ENCODE measurements around the gene HRAS.

HRAS gene

DNA sequence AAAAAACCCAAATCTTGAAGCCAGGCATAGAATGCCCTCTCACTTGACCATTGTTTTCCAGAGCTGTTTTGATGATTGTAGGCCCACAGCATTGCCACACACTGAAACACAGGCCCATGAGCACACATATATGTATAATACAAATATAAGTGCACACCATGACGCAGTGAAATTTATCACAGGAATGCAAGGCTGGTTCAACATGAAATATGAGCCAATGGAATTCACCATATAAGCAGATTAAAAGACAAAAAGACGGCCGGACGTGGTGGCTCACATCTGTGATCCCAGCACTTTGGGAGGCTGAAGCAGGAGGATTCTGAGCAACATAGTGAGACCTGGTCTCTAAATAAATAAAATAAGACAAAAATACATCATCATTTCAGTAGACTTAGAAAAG lies 19.0 kb downstream of the HRAS start:
- peaks cover 16% of the 10 kb centered on the region for H3K9me3 ChIP-seq
- no peak overlapping the region for H3K4me2 ChIP-seq
- H3K9ac ChIP-seq, result no peak overlapping the region
- no peak overlapping the region for H3K27ac ChIP-seq
- no peaks in the 10 kb centered on the region for H3K27me3 ChIP-seq
- no peak for TF ChIP-seq Cebpa-rat (IDR thresholded peaks at IDR 0.05)
- H4K20me1 ChIP-seq, result no peaks in the 10 kb centered on the region
- peaks cover 37% of the 10 kb centered on the region; the same call in 1 of the 2 replicates for H3K36me3 ChIP-seq
- H3K4me3 ChIP-seq, result no peak overlapping the region
- H3K4me1 ChIP-seq, result peaks cover 29% of the 10 kb centered on the region

DNA sequence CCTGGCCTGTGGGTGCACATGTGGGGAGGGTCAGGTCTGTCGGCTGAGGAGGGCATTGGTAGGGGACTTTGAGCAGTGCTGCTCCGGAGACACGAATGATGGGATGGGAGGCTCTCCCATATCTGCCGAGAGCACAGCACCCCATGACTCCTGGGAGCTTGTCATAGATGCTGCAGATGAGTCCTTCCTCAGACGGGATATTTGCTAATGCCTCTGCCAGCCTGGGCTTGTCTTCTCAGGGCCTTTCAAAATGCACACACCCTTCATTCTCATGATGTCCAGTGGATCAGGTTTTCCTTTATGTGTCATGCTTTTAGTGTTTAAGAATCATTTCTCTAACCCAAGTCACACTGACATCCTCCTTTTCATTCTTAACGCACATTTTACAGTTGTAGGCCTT lies 20.2 kb downstream of the HRAS start:
- Histone ChIP-seq H4K20me1 (no peaks in the 10 kb centered on the region), H3K4me1 (peaks cover 22% of the 10 kb centered on the region), H3K4me3 (no peak overlapping the region), H3K9me3 (peaks cover 16% of the 10 kb centered on the region), H3K27me3 (no peaks in the 10 kb centered on the region), H3K4me2 (no peak overlapping the region), H3K9ac (no peak overlapping the region), H3K36me3 (peaks cover 44% of the 10 kb centered on the region), H3K27ac (no peak overlapping the region)
- no peak for TF ChIP-seq Cebpa-rat (IDR thresholded peaks at IDR 0.05)

DNA sequence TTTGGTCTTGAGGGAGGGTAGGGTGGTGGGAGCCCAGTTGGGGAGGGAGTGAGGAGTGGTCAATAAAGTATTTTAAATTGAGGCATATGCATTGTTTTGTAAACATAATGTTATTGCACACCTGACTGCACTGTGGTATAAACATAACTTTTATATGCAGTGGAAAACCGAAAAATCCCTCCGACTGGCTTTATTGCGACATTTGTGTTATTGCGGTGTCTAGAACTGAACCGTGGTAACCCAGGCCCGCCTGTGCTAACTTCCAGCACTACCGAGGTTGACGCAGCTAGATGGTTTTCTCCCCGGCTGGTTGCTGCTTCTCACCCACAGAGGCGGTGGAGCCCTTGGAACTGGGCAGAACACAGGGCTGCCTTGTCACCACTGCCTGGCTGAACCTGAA lies 20.8 kb downstream of the HRAS start:
- 0 out of 2 replicates have a peak, but pooled peaks have one; percentile 56 for TF ChIP-seq Cebpa-rat (IDR thresholded peaks at IDR 0.05)
- Histone ChIP-seq H3K9me3 (peaks cover 16% of the 10 kb centered on the region), H3K4me3 (no peak overlapping the region), H3K27me3 (no peaks in the 10 kb centered on the region), H3K36me3 (peaks cover 49% of the 10 kb centered on the region), H3K27ac (no peak overlapping the region), H4K20me1 (no peaks in the 10 kb centered on the region), H3K9ac (no peak overlapping the region), H3K4me1 (peaks cover 22% of the 10 kb centered on the region), H3K4me2 (no peak overlapping the region)

DNA sequence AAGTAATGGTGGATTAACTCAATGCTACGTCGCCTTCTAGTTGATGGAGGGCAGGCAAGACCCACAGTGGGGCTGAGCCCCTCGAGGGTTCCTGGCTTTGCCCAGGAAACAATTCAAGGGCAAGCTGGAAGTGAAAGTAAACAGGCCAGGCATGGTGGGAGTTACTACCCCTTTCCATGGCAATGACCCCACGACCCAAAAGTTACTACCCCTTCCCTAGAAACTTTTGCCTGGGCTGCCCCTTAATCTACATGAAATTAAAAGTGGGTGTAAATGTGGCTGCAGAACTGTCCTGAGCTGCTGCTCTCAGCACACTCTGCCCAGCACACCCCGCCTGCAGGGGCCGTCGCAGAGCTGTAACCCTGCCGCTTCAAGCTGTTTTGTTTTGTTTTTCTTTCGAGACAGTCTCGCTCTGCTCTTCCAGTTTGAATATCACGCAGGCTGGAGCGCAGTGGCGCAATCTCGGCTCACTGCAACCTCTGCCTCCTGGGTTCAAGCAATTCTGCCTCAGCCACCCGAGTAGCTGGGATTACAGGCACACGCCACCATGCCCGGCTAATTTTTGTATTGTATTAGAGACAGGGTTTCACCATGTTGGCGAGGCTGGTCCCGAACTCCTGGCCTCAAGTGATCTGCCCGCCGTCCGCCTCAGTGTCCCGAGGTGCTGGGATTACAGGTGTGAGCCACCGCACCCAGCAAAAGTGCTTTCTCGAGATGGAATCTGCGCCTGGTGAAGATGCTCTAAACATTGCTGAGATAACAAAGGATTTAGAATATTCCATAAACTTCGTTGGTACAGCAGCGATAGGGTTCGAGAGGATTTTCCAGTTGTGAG lies 22.4 kb downstream of the HRAS start:
- Histone ChIP-seq H3K4me2 (no peak overlapping the region), H3K36me3 (peaks cover 55% of the 10 kb centered on the region), H3K27me3 (no peaks in the 10 kb centered on the region), H3K4me1 (peaks cover 22% of the 10 kb centered on the region), H3K27ac (no peak overlapping the region), H3K9ac (peak overlapping the region; percentile 6; the same call in 1 of the 2 replicates), H3K9me3 (peaks cover 16% of the 10 kb centered on the region), H3K4me3 (no peak overlapping the region), H4K20me1 (no peaks in the 10 kb centered on the region)
- TF ChIP-seq Cebpa-rat (IDR thresholded peaks at IDR 0.05), result no peak

DNA sequence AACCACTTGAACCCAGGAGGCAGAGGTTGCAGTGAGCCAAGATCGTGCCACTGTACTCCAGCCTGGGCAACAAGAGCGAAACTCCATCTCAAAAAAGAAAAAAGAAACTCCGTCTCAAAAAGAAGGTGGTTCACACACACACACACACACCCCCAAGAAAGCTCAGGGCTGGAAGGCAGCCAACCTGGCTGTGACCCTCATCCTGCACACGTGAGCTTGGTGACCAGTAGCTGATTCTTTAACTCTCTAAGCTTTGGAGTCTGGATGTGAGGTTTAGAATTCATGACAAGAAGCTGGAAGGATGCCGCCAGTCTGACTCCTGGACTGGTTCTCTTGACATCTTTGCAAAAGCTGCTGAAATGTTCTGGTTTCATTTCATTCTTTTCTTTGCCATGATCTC lies 26.4 kb downstream of the HRAS start:
- H3K4me2 ChIP-seq, result no peak overlapping the region
- no peak overlapping the region for H3K4me3 ChIP-seq
- no peak for TF ChIP-seq Cebpa-rat (IDR thresholded peaks at IDR 0.05)
- H3K27me3 ChIP-seq, result peaks cover 22% of the 10 kb centered on the region
- H4K20me1 ChIP-seq, result peaks cover 21% of the 10 kb centered on the region
- H3K4me1 ChIP-seq, result peaks cover 51% of the 10 kb centered on the region
- H3K27ac ChIP-seq, result no peak overlapping the region
- H3K36me3 ChIP-seq, result peaks cover 29% of the 10 kb centered on the region
- no peaks in the 10 kb centered on the region for H3K9me3 ChIP-seq
- no peak overlapping the region for H3K9ac ChIP-seq

DNA sequence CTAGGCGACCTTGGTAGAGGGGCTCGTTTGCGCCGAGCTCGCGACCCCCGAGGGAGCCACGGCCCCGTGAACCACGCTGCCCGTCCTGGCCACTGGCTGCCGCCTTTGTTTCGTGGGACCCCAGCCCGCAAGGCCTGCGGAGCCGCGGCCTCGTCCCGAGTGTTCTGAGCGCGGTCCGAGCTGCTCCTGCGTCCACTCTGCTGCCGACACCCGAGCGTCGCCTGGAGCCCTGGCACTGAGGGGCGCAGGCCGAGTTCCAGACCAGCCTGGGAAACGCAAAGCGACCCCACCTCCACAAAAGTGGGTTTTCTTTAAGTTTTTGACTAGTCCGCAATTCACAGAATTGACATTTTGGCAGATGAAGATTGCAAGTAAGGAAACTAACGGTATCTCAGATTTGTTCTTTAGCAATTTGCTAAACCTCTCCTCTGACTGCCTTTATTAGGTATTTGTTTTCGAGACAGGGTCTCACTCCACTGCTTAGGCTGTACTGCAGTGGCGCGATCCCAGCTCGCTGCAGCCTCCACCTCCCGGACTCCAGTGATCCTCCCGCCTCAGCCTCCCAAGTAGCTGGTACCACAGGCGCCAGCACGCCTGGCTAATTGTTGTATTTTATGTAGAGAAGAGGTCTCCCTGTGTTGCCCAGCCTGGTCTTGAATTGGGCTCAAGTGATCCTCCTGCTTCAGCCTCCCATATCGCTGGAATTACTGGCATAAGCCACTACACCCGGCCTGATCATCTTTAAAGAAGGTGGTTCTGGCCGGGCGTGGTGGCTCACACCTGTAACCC lies 27.5 kb downstream of the HRAS start:
- Histone ChIP-seq H3K27me3 (peaks cover 31% of the 10 kb centered on the region), H3K9ac (peak overlapping the region; percentile 84), H3K36me3 (peaks cover 22% of the 10 kb centered on the region), H3K4me1 (peaks cover 52% of the 10 kb centered on the region), H3K27ac (peak overlapping the region; percentile 89), H3K4me2 (peak overlapping the region; percentile 97), H4K20me1 (peaks cover 32% of the 10 kb centered on the region), H3K9me3 (no peaks in the 10 kb centered on the region), H3K4me3 (peak overlapping the region; percentile 83)
- TF ChIP-seq Cebpa-rat (IDR thresholded peaks at IDR 0.05), result no peak

DNA sequence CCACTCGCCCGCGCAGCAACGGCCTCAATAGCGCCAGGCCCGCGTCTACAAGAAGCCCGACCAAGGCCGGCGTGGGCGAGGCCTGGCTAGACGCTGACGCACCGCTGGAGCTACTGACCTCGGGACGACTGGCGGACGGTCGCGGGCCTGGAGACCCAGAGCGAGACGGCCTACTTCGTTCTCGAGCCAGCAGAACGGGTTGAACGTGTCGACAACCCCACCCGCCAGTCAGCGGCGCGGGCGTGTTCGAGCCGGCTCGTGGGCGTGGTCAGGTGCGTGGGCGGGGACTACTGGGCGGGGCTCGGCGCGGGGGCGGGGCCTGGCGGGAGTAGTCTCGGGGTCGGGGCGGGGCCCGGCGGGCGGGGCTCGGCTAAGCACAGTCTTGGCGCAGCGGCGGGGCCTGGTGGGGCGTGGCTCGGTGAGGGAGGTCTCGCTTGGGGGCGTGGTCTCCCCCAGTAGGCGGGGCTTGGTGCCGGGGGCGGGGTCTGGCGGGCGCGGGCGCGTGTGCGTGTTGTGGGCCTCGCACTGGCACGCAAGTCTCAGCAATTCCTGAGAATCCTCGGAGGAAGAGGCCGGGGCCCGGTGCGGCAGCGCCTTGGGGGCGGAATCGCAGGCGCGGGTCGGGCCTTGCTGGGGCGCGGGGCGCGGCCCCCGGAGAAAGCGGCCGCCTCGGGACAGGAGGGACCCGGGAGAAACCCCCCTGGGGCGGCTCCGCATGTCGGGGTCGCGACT lies 28.2 kb downstream of the HRAS start, which contains the start of gene RNH1:
RNH1 (minus strand) TSS at position 248 of the 732 bp plus-strand sequence. CDS start 5,080 bp downstream, outside the sequence.
- Histone ChIP-seq H3K9me3 (no peaks in the 10 kb centered on the region), H4K20me1 (peaks cover 39% of the 10 kb centered on the region), H3K27ac (peak within 1 kb of the TSS; percentile 90), H3K27me3 (peaks cover 31% of the 10 kb centered on the region), H3K4me1 (peaks cover 45% of the 10 kb centered on the region), H3K9ac (peak within 1 kb of the TSS; percentile 86), H3K4me3 (peak within 1 kb of the TSS; percentile 83), H3K36me3 (peaks cover 25% of the 10 kb centered on the region), H3K4me2 (peak within 1 kb of the TSS; percentile 97)
- no peak for TF ChIP-seq Cebpa-rat (IDR thresholded peaks at IDR 0.05)

DNA sequence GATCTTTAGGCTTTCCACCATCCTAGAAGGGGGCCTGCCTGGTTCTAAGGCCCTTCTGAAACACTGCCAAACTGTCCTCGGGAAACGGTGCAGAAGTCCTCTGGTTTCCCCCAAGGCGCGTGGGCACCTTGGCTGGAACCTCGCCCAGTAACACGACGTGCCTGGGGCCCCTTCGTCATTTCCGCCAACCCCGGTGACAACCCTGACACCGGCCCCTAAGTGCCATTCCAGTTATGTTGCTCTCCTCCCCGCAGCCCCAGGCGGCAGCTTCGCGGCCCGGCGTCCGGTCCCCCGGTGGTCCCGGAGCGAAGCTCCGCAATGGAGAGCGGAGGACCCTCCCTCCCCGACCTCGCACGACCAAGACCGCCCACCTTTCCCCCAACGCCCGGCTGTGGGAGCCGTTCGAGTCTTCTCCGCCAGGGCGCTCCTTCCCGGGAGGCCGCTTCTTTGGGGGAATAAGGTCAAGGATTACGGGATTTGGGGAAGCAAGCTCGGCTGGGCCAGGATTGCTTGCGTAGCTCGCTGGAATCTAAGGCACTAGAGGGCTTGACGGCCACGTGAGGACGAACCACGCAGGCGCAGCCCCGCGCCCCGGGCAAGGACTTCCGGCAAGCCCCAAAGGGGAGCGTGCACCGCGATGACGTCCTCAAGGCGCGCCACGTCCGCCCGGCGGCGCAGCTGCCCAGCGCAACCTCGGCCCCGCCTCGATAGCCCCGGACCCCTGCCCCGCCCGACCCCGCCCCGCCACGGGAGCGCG lies 29.0 kb downstream of the HRAS start:
- TF ChIP-seq Cebpa-rat (IDR thresholded peaks at IDR 0.05), result no peak
- Histone ChIP-seq H3K4me2 (peak overlapping the region; percentile 97), H4K20me1 (peaks cover 47% of the 10 kb centered on the region), H3K27me3 (peaks cover 31% of the 10 kb centered on the region), H3K27ac (peak overlapping the region; percentile 90), H3K9me3 (no peaks in the 10 kb centered on the region), H3K9ac (peak overlapping the region; percentile 86), H3K4me1 (peaks cover 37% of the 10 kb centered on the region), H3K4me3 (peak overlapping the region; percentile 83), H3K36me3 (peaks cover 32% of the 10 kb centered on the region)

DNA sequence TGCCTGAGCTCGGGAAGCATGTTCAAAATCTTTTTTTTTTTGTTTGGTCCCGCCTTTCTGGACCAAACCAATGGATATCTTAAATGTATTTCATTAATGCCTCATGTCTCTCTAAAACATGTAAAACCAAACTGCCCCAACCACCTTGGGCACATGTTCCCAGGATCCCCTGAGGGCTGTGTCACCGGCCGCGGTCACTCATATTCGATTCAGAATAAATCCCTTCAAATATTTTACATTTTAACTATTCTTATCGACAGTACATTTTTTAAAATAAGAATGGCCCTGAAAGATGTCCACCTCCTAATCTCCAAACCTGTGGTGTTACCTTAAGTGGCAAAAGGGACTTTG lies 30.4 kb downstream of the HRAS start:
- Histone ChIP-seq H3K9me3 (no peaks in the 10 kb centered on the region), H3K36me3 (peaks cover 38% of the 10 kb centered on the region), H3K4me3 (no peak overlapping the region), H4K20me1 (peaks cover 60% of the 10 kb centered on the region), H3K9ac (no peak overlapping the region), H3K4me2 (peak overlapping the region; percentile 97), H3K27ac (no peak overlapping the region), H3K27me3 (peaks cover 31% of the 10 kb centered on the region), H3K4me1 (peaks cover 35% of the 10 kb centered on the region)
- no peak for TF ChIP-seq Cebpa-rat (IDR thresholded peaks at IDR 0.05)
